ENCODE measurements around the gene EFHD1.
"Not testable (repeated sequence)": the region's sequence is repeated elsewhere in the genome, so short reads cannot be mapped to it uniquely, and the experiment has no call there.

EFHD1 gene

DNA sequence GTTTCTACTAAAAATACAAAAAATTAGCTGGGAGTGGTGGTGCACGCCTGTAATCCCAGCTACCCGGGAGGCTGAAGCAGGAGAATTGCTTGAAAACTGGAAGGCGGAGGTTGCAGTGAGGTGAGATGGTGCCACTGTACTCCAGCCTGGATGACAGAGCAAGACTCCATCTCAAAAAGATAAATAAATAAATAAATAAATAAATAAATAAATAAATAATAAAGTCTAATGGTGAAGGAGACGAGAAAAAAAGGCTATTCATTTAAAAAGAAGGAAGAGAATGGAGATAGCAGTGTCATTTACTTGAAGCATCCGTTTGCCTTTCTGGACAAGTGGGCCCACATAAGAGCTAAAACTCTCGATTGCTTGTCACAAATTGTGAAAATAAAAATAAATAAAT lies 52.0 kb downstream of the EFHD1 start:
- H3K27me3 Mint-ChIP-seq (ENCODE audit: low read depth) = peaks cover 17% of the 10 kb centered on the region
- H3K9me3 Mint-ChIP-seq; H3K4me1 Mint-ChIP-seq (ENCODE audit: low read depth); H3K27ac Mint-ChIP-seq; H3K36me3 Mint-ChIP-seq (ENCODE audit: low read depth); H3K4me3 Mint-ChIP-seq: not testable (repeated sequence)

DNA sequence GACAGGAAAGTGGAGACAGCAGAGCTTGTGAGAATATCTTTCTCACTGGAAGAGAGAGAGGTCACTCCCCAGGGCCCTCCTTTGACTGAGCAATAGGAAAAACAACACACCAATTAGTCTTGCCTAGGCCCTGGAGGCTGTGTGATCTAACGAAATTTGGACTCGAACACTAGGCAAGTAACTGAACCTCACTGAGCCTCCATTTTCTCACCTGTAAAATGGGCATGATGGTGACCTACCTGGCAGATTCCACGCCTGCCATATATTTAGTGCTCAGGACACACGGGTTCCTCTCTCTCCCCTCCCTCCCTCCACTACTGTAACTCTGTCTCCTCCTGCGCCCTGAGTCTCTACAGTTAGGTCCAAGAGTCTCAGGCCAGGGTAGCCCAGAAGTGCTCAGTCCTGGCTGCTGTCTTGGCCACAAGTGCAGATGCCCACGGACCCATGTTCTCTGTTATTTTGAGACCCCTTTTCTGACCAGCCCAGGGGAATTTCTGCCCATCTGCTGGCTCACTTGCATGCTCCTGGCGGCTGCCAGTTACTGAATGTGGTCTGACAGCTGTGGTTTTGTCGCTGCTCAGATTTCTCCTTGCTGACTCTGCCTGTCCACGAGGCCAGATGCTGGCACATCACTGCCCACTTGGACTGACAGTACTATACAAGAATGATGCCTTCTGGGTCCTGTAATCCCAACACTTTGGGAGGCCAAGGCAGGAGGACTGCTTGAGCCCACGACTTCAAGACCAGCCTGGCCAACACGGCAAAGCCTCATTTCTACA lies 54.2 kb downstream of the EFHD1 start:
- Mint-ChIP-seq H3K9me3 (no peaks in the 10 kb centered on the region), H3K4me1 (ENCODE audit: low read depth) (peaks cover 1% of the 10 kb centered on the region), H3K27me3 (ENCODE audit: low read depth) (peaks cover 6% of the 10 kb centered on the region), H3K4me3 (no peak overlapping the region), H3K27ac (no peak overlapping the region), H3K36me3 (ENCODE audit: low read depth) (no peaks in the 10 kb centered on the region)

DNA sequence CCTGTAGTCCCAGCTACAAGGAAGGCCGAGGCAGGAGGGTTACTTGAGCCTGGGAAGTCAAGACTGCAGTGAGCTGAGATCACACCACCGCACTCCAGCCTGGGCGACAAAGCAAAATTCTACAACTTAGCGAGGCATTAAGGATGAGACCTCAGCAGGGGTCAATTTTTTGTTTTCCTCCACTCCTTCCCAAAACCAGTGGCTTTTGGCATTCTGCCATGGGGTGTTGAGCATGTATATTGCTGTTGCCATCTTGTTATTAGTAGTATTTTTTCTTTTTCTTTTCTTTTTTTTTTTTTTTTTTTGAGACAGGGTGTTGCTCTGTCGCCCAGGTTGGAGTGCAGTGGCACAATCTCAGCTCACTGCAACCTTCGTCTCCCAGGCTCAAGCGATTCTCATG lies 54.8 kb downstream of the EFHD1 start:
- Mint-ChIP-seq H3K27me3 (ENCODE audit: low read depth) (peaks cover 3% of the 10 kb centered on the region), H3K27ac (no peak overlapping the region), H3K4me1 (ENCODE audit: low read depth) (peaks cover 1% of the 10 kb centered on the region), H3K36me3 (ENCODE audit: low read depth) (no peaks in the 10 kb centered on the region), H3K9me3 (no peaks in the 10 kb centered on the region), H3K4me3 (no peak overlapping the region)

DNA sequence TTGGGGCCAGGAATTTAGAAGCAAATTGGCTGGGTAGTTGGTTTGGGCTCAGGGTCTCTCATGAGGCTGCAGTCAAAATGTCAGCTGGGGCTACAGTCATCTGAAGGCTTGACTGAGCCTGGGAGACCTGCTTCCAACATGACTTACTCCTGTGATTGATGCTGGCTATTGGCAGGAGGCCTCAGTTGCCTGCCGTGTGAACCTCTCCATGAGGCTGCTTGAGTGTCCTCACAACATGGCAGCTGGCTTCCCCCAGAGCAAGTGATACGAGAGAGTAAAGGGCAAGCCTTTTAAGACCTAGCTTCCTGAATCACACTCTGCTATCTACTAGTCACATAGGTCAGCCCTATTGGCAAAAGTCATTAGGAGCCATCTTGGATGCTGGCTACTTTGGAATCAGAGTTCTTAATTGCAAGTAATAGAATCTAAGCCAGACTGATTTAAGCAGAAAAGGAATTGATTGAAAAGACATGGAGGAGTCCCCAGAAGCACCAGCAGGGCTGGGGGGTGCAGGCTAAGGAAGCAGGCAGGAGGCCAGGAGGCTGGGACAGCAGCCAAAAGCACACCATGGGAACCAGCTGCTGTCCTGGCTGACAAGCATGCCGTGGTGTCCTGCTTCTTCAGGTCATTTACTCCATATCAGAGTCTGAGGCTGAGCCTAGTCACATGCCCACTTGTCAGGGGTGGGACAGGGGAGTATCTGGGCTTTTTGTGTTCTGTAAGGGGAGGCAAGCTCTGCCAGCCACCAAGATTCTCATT lies 55.9 kb downstream of the EFHD1 start:
- Mint-ChIP-seq H3K4me3 (no peak overlapping the region), H3K36me3 (ENCODE audit: low read depth) (no peaks in the 10 kb centered on the region), H3K4me1 (ENCODE audit: low read depth) (peaks cover 1% of the 10 kb centered on the region), H3K27me3 (ENCODE audit: low read depth) (no peaks in the 10 kb centered on the region), H3K27ac (no peak overlapping the region), H3K9me3 (no peaks in the 10 kb centered on the region)

DNA sequence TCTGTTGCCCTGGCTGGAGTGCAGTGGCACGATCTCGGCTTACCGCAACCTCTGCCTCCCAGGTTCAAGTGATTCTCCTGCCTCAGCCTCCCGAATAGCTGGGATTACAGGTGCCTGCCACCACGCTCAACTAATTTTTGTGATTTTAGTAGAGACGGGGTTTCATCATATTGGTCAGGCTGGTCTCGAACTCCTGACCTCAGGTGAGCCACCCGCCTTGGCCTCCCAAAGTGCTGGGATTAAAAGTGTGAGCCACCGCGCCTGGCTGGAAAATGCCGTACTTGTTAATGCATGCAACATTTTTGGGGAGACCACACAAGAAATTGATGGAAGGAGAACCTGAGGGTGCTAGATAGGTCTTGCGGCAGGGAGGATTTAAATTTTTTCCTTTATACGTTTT lies 57.7 kb downstream of the EFHD1 start:
- H3K4me1 Mint-ChIP-seq (ENCODE audit: low read depth); H3K27me3 Mint-ChIP-seq (ENCODE audit: low read depth); H3K36me3 Mint-ChIP-seq (ENCODE audit: low read depth); H3K4me3 Mint-ChIP-seq; H3K27ac Mint-ChIP-seq; H3K9me3 Mint-ChIP-seq: not testable (repeated sequence)

DNA sequence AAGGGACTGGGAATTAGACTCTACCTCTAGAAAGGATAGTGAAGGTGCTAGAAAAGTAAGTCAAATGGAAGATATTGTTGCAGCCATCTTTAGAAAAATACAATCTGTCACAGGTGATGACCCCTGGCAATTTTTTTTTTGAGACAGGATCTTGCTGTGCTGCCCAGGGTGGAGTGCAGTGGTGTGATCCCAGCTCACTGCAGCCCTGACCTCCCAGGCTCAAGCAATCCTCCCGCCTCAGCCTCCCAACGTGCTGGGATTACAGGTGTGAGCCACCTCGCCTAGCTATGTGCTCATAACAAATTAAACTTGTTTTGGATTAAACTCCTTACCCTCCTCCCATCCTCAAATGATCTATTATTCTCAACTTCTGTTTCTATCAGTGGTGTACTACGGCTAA lies 59.9 kb downstream of the EFHD1 start:
- H3K4me3 Mint-ChIP-seq = no peak overlapping the region
- H3K27ac Mint-ChIP-seq = no peak overlapping the region
- H3K27me3 Mint-ChIP-seq (ENCODE audit: low read depth) = no peaks in the 10 kb centered on the region
- peaks cover 2% of the 10 kb centered on the region for H3K36me3 Mint-ChIP-seq (ENCODE audit: low read depth)
- peaks cover 12% of the 10 kb centered on the region for H3K4me1 Mint-ChIP-seq (ENCODE audit: low read depth)
- H3K9me3 Mint-ChIP-seq = peaks cover 3% of the 10 kb centered on the region

DNA sequence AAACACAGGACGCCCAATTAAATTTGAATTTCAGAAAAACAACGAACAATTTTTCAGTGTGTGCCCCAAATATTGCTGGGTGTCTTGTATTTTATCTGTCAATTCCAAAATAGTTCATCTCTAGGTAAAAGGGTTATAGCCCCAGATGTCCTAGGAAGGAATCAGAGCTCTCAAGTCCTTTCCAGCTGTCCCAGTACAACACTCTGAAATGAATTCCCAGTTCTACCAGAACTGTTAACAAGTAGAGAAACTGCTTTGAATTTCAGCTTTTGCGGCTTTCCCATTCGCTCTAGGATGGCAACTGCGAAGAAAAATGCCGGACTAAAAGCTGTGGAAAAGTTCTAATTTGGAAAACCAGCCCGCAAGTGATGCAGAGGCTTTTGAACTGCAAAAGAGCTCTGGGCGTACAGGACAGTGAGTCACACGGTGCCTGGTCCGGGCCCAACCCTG lies 63.2 kb downstream of the EFHD1 start:
- Mint-ChIP-seq H3K27me3 (ENCODE audit: low read depth) (no peaks in the 10 kb centered on the region), H3K4me1 (ENCODE audit: low read depth) (peaks cover 35% of the 10 kb centered on the region), H3K9me3 (peaks cover 3% of the 10 kb centered on the region), H3K27ac (peak overlapping the region; percentile 73), H3K4me3 (peak overlapping the region; percentile 76), H3K36me3 (ENCODE audit: low read depth) (peaks cover 23% of the 10 kb centered on the region)

DNA sequence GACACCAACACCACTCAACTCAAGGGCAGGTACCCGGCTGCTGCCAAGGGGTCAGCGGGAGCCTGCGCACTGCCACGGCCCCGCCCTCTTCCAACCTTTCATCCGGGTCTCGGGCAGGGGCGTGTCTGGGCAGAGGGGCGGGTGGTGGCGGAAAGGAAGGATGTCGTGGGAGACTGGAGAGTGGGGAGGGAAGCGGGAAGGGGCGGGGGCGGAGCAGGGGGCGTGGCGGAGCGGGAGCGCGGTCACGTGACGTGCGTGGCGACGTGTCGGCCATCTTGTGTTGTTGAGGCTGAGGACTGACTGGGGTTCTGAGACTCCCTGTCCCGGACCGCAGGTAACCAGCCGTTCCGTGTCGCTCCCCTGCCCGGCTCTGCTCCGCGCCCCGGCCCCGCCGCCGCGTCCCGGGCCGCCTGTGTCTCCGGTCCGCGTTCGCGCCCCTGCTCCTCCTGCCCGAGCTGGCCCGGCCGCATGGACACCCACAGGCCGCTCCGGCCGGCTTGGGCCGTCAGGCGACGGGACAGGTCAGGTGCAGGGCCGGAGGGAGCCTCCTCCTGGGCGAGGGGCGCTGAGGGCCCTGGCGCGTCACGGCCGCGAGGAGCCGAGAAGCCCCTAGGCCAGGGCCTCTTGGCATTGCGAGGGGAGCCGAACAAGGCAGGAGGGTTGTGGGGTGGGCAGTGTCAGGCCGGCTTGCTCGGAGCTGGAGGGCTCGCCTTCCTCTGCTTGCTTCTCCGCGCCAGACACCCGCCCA lies 63.8 kb downstream of the EFHD1 start, which contains the start of gene GIGYF2:
GIGYF2 (plus strand) TSS at position 273 of the 748 bp plus-strand sequence. CDS start 37,867 bp downstream, outside the sequence.
- H3K4me3 Mint-ChIP-seq = peak within 1 kb of the TSS; percentile 97
- H3K27ac Mint-ChIP-seq = peak within 1 kb of the TSS; percentile 87
- H3K9me3 Mint-ChIP-seq = peaks cover 3% of the 10 kb centered on the region
- H3K4me1 Mint-ChIP-seq (ENCODE audit: low read depth) = peaks cover 35% of the 10 kb centered on the region
- H3K27me3 Mint-ChIP-seq (ENCODE audit: low read depth) = no peaks in the 10 kb centered on the region
- peaks cover 23% of the 10 kb centered on the region for H3K36me3 Mint-ChIP-seq (ENCODE audit: low read depth)

DNA sequence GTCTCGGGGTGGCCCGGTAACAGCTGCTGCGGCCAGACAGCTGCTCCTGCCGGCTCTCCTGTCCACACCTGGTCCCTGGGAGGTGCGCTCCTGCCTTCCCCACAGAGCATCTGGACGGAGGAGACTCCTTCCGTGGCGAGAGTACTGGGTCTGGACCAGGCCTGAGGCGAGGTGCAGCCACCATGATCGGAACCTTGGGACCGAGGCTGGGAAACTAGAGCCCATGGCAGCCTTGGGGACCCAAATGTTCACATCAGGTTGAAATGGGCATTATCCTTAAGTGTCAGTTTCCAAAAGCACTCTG lies 64.4 kb downstream of the EFHD1 start:
- H3K4me1 Mint-ChIP-seq (ENCODE audit: low read depth) = peaks cover 35% of the 10 kb centered on the region
- H3K4me3 Mint-ChIP-seq = peak overlapping the region; percentile 97
- peaks cover 23% of the 10 kb centered on the region for H3K36me3 Mint-ChIP-seq (ENCODE audit: low read depth)
- H3K27ac Mint-ChIP-seq = peak overlapping the region; percentile 87
- no peaks in the 10 kb centered on the region for H3K27me3 Mint-ChIP-seq (ENCODE audit: low read depth)
- peaks cover 3% of the 10 kb centered on the region for H3K9me3 Mint-ChIP-seq

DNA sequence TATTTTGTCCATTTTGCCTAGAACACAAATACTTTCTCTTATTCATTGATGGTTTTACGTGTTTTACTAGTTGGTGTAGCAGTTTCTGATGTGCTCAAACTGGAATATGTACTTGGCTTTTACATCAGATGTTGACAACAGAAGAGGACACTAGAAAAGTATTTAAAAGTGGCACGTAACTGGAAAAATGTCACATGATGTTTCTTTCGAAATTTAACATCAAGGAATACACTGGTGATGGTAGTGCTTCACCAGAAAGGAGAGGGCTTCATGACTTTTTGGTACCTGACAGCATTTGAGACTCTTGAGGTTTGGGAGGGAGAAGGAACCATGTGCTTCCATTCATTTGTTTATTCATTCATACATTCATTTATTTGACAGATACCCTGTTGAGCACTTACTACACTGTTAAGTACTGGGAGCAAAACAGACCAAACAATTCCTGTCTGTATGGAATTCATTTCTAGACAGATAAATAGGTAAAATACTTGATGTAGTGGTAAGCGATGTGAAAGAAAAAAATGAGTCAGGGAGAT lies 65.2 kb downstream of the EFHD1 start:
- H3K27ac Mint-ChIP-seq = no peak overlapping the region
- peaks cover 3% of the 10 kb centered on the region for H3K9me3 Mint-ChIP-seq
- no peaks in the 10 kb centered on the region for H3K27me3 Mint-ChIP-seq (ENCODE audit: low read depth)
- peak overlapping the region; percentile 97 for H3K4me3 Mint-ChIP-seq
- H3K36me3 Mint-ChIP-seq (ENCODE audit: low read depth) = peaks cover 26% of the 10 kb centered on the region
- peaks cover 35% of the 10 kb centered on the region for H3K4me1 Mint-ChIP-seq (ENCODE audit: low read depth)

DNA sequence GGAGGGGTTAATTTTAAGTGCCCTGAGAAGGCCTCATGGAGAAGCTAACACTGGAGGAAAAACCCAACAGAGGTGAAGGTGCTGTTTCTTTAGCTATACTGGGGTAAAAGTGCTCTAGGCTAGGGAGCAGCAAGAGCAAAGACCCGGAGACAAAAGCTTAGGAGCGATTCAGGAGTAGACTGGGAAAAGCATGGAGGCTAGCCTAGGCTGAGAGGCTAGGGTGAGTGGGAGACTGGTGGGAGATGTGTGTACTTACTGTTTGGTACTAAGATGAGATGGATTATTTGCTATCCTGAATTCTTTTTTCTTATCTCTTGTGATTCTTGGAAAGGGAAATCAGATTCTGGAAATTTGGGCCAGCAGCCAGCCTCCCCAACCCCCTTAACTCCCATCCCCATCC lies 65.7 kb downstream of the EFHD1 start:
- peak overlapping the region; percentile 97 for H3K4me3 Mint-ChIP-seq
- H3K27me3 Mint-ChIP-seq (ENCODE audit: low read depth) = no peaks in the 10 kb centered on the region
- H3K27ac Mint-ChIP-seq = no peak overlapping the region
- H3K4me1 Mint-ChIP-seq (ENCODE audit: low read depth) = peaks cover 35% of the 10 kb centered on the region
- H3K9me3 Mint-ChIP-seq = peaks cover 3% of the 10 kb centered on the region
- peaks cover 30% of the 10 kb centered on the region for H3K36me3 Mint-ChIP-seq (ENCODE audit: low read depth)

DNA sequence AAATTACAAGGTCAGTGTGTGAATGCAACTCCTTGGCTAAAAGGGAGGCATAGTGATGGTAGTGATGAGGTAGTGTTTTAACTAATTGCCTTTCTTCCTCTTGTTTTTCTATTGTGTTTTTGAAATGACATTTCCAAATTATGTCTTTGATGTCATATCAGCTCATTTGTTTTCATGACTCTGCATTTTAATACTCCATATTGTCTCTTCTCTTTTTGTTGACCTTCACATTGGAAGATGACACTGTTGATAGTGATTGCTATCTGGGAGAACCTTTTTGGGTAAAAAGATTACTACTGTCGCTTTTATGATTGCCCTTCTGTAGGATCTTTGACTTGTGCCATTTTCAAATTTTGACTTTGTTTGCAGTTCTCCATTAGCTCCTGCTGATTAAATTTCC lies 66.8 kb downstream of the EFHD1 start:
- Mint-ChIP-seq H3K4me1 (ENCODE audit: low read depth) (peaks cover 35% of the 10 kb centered on the region), H3K27me3 (ENCODE audit: low read depth) (no peaks in the 10 kb centered on the region), H3K9me3 (no peaks in the 10 kb centered on the region), H3K27ac (no peak overlapping the region), H3K4me3 (no peak overlapping the region), H3K36me3 (ENCODE audit: low read depth) (peaks cover 34% of the 10 kb centered on the region)

DNA sequence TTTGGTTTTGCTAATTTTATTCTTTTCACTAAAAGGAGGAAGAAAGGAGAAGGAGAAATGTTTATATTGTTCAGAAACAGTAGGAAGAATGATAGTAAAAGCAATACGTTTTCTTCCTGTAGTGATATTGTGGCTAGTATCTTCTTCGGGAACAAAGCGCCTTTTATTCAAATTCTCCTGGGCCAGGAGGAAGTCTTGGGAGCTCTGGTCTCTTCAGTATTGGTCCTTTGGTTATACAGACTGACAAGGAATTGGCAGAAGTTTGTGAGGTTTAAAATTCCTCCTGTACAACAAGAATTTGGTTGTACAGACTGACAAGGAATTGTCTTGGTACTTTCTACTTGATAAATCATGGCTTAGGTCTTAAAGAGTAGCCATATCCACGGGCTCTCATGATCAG lies 73.7 kb downstream of the EFHD1 start:
- no peaks in the 10 kb centered on the region for H3K9me3 Mint-ChIP-seq
- H3K36me3 Mint-ChIP-seq (ENCODE audit: low read depth) = peaks cover 30% of the 10 kb centered on the region

DNA sequence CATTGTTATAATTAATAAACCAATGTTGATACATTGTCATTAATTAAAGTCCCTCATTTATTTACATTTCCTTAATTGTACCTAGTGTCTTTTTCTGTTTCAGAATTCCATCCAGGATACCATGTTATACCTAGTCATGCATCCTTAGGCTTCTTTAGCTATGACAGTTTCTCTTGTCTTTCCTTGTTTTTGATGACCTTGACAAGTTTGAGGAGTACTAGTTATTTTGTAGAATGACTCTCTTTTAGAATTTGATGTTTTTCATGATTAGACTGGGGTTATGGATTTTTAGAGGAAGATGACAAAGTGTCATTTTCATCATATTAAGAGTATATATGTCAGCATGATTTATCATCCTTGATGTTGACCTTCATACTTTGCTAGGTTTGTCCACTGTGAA lies 80.1 kb downstream of the EFHD1 start:
- H3K27ac Mint-ChIP-seq = no peak overlapping the region
- peaks cover 37% of the 10 kb centered on the region for H3K36me3 Mint-ChIP-seq (ENCODE audit: low read depth)

More for the DNA sequence above, 73.7 kb downstream of the EFHD1 start:
- peaks cover 1% of the 10 kb centered on the region for H3K4me1 Mint-ChIP-seq (ENCODE audit: low read depth)
- H3K27me3 Mint-ChIP-seq (ENCODE audit: low read depth) = no peaks in the 10 kb centered on the region
- no peak overlapping the region for H3K4me3 Mint-ChIP-seq
- H3K27ac Mint-ChIP-seq = no peak overlapping the region

More for the DNA sequence above, 80.1 kb downstream of the EFHD1 start:
- Mint-ChIP-seq H3K4me3 (no peak overlapping the region), H3K9me3 (no peaks in the 10 kb centered on the region), H3K4me1 (ENCODE audit: low read depth) (peaks cover 11% of the 10 kb centered on the region), H3K27me3 (ENCODE audit: low read depth) (no peaks in the 10 kb centered on the region)

Data from T-helper 1 cell treated with Interleukin-12 subunit alpha and Interleukin-12 subunit beta and Interleukin-4 antibody, amounts not matched to agents 30 μg/mL and 1 μg/mL, for 36 hours (primary cell).